GM12872 (cell line): ENCODE results near the gene BTG2.

Experiments
- CTCF ChIP-seq: IDR thresholded peaks from 3 replicates; pipeline ENCODE4 v1.5.1; 2011; ENCODE audit warnings: low read depth, mild to moderate bottlenecking, low read length, moderate library complexity; ENCODE audit not compliant: insufficient read depth

Gene BTG2

GRCh38 chr1:203273869-203274602, 31.3 kb upstream of the BTG2 start:
- TF ChIP-seq CTCF, result no peak

GRCh38 chr1:203274603-203275381, 30.5 kb upstream of the BTG2 start:
- no peak for TF ChIP-seq CTCF

- no peak for TF ChIP-seq CTCF
These were observed 29.6 kb upstream of the BTG2 start for GRCh38 chr1:203275656-203276272.

- TF ChIP-seq CTCF, result no peak
These were observed 28.9 kb upstream of the BTG2 start for GRCh38 chr1:203276408-203276807.

- no peak for TF ChIP-seq CTCF
These were observed 28.3 kb upstream of the BTG2 start for GRCh38 chr1:203276916-203277545.

- TF ChIP-seq CTCF, result no peak
These were observed 27.0 kb upstream of the BTG2 start for GRCh38 chr1:203278082-203278884.
